Stomach (tissue), 9 donors: ENCODE results near the gene TTYH3. TPM values are rescaled to one million over a fixed set of nuclear protein-coding genes. Genes with fewer than 3 reads are reported as not detected.

ENCODE experiments used
- DNase-seq, 2 donors: peaks; one replicate each; pipeline versions ENCODE4 v3.0.0 to v3.0.0-alpha.2; 2013 to 2019
- H3K27ac ChIP-seq, 5 donors: fragments of 200-600 bp in 4 of 5; sonication (generic) in 4 of 5; one replicate each; pipeline ENCODE4 v1.5.1; 2013 to 2019; ENCODE audit warnings: mild to moderate bottlenecking in 1 of 5, moderate library complexity in 1 of 5
- H3K27me3 ChIP-seq, 3 donors: fragments of 200-600 bp; sonication (generic); one replicate each; pipeline ENCODE4 v1.5.1; 2017 to 2019; ENCODE audit warnings: mixed run types in 1 of 3
- H3K36me3 ChIP-seq, 4 donors: fragments of 200-600 bp; sonication (generic); 1 replicate in 3 of 4; 2 replicates in 1 of 4; pipeline ENCODE4 v1.5.1; 2016 to 2019
- H3K4me1 ChIP-seq, 4 donors: fragments of 200-600 bp; sonication (generic); one replicate each; pipeline ENCODE4 v1.5.1; 2016 to 2019
- H3K4me3 ChIP-seq, 4 donors: fragments of 200-600 bp; sonication (generic) in 3 of 4; one replicate each; pipeline ENCODE4 v1.5.1; 2016 to 2019; ENCODE audit warnings: mild to moderate bottlenecking in 1 of 4
- H3K9me3 ChIP-seq, 4 donors: fragments of 200-600 bp; sonication (generic); one replicate each; pipeline ENCODE4 v1.5.1; 2016 to 2019
- CTCF ChIP-seq, 7 experiments: fragments of 450-650 bp in 4 of 7; fragments of 200-600 bp in 3 of 7; sonication (generic) in 3 of 7; IDR thresholded peaks; one replicate each; pipeline ENCODE4 v1.5.1; 2016 to 2019; ENCODE audit warnings: antibody characterized with exemption in 7 of 7, control low read depth in 2 of 7, mild to moderate bottlenecking in 1 of 7
- EP300 ChIP-seq: sonication (generic); formaldehyde crosslinking; IDR thresholded peaks from one replicate; pipeline ENCODE4 v1.6.1; 2017; ENCODE audit warnings: antibody characterized with exemption
- POLR2A ChIP-seq, 4 donors: fragments of 450-650 bp; IDR thresholded peaks; one replicate each; pipeline ENCODE4 v1.6.1; 2016; ENCODE audit warnings: antibody characterized with exemption in 4 of 4, control low read depth in 2 of 4, mild to moderate bottlenecking in 1 of 4, moderate library complexity in 1 of 4
- POLR2AphosphoS5 ChIP-seq, 3 donors: sonication (generic); formaldehyde crosslinking; IDR thresholded peaks; one replicate each; pipeline ENCODE4 v1.6.1; 2016; ENCODE audit warnings: antibody characterized with exemption in 3 of 3
- WGBS, 5 donors: extraction: QIAGEN DNeasy Blood & Tissue Kit in 3 of 5; methylation state at CpG; one replicate each; pipeline versions ENCODE4 v1.1.5 to v1.1.7; 2013 to 2018; 5-methylcytosine and 5-hydroxymethylcytosine counted together
- intact Hi-C: fragments of 100-400 bp; cut with DNase I; formaldehyde crosslinking; loops from one replicate; pipeline ENCODE4 v1.15.1; 2023; ENCODE audit warnings: low total_unique reads
- polyA plus RNA-seq, 3 donors: library from polyadenylated mRNA; stranded (reverse); fragments of 200-250 nt; gene quantifications; one replicate each; pipeline ENCODE4 v1.2.3, GENCODE V29; 2013
- total RNA-seq, 5 donors: library from RNA; depleted of rRNA; stranded (reverse); fragments of >200 nt; gene quantifications; one replicate each; pipeline versions ENCODE4 v1.1.0 to v1.2.3, GENCODE V29; 2014 to 2016
- donor health status: healthy with polysubstance abuse.
- donor health status: Bipolar disorder and iron deficiency.
- donor health status: healthy.

Gene TTYH3
- total and polyA plus RNA-seq, 8 donors, result 4.1 to 79.1 (median 16.2) TPM

DNA sequence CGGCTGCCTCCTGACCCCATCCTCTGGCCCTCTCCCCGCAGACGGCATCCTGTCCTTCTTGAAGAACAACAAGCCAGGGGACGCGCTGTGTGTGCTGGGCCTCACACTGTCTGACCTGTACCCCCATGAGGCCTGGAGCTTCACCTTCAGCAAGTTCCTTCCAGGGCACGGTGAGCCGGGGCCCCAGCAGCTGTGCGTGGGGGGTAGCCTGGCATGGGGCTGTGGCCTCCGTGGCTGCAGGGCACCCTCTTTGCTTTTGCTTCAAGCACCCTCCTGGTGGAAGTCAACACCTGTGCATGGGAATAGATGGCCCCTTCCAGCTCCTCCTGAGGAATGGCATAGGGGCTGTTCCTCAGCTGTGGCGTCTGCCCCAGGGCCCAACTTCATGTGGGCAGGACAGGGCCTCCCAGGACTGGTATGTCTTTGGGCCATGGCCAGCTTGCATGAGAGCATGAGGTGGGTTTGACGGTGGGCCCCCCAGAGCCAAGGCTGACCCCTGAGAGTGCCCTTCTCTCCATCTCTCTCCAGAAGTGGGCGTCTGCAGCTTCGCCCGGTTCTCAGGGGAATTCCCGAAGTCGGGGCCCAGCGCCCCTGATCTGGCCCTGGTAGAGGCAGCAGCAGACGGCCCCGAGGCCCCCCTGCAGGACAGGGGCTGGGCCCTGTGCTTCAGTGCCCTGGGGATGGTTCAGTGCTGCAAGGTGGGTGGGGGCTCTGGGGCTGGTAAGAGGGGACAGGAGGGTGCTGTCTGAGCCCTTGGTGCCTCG lies 76.9 kb downstream of the TTYH3 start:
- WGBS, 5 donors, result 88 to 95% (median 88%) methylated on average over 5 to 20 of the region's 20 CpGs
- Histone ChIP-seq H3K4me3 (no peak overlapping the region), H3K9me3 (no peaks in the 10 kb centered on the region), H3K27me3 (no peaks in the 10 kb centered on the region), H3K36me3 (no peaks in the 10 kb centered on the region), H3K27ac (no peak overlapping the region), H3K4me1 (peaks cover 7 to 23% (median 14%) of the 10 kb centered on the region in 4 donors)
- TF ChIP-seq POLR2A (IDR thresholded peaks at IDR 0.05) (no peak), POLR2AphosphoS5 (IDR thresholded peaks at IDR 0.05) (no peak), EP300 (no peak), CTCF (IDR thresholded peaks at IDR 0.05) (no peak)
- intact Hi-C loops, result no loop called here
- no peak for DNase-seq

- H3K27ac ChIP-seq, result no peak overlapping the region
- WGBS, 5 donors, result 21 to 34% (median 30%) methylated on average over 13 to 35 of the region's 35 CpGs
- H3K36me3 ChIP-seq, result no peaks in the 10 kb centered on the region
- no peaks in the 10 kb centered on the region for H3K27me3 ChIP-seq
- peak overlapping the region in 3 of 4 donors; percentile 21 to 40 (median 24) for H3K4me3 ChIP-seq
- peak; percentile 82 to 92 for DNase-seq
- no peak for TF ChIP-seq EP300
- TF ChIP-seq POLR2AphosphoS5 (IDR thresholded peaks at IDR 0.05), result peak in 1 of 3 donors; percentile 19
- TF ChIP-seq CTCF (IDR thresholded peaks at IDR 0.05), result peak in 5 of 7 experiments; percentile 72 to 86 (median 76)
- TF ChIP-seq POLR2A (IDR thresholded peaks at IDR 0.05), result no peak
- H3K4me1 ChIP-seq, result peaks cover 7 to 23% (median 14%) of the 10 kb centered on the region in 4 donors
- H3K9me3 ChIP-seq, result no peaks in the 10 kb centered on the region
- intact Hi-C loops, result no loop called here
Observed at GRCh38 chr7:2709553-2710285, 77.9 kb downstream of the TTYH3 start.

- Histone ChIP-seq H3K9me3 (no peaks in the 10 kb centered on the region), H3K4me1 (peaks cover 7 to 23% (median 14%) of the 10 kb centered on the region in 4 donors), H3K4me3 (peak overlapping the region in 3 of 4 donors; percentile 21 to 40 (median 24)), H3K27ac (no peak overlapping the region), H3K27me3 (no peaks in the 10 kb centered on the region), H3K36me3 (no peaks in the 10 kb centered on the region)
- intact Hi-C loops, result no loop called here
- no peak for DNase-seq
- WGBS, 5 donors, result 68 to 82% (median 71%) methylated on average over 11 of the region's 11 CpGs
- no peak for TF ChIP-seq POLR2AphosphoS5 (IDR thresholded peaks at IDR 0.05)
- no peak for TF ChIP-seq POLR2A (IDR thresholded peaks at IDR 0.05)
- no peak for TF ChIP-seq EP300
- TF ChIP-seq CTCF (IDR thresholded peaks at IDR 0.05), result no peak
Observed at GRCh38 chr7:2710286-2710655, 78.5 kb downstream of the TTYH3 start.

GRCh38 chr7:2710901-2711551 lies 79.2 kb downstream of the TTYH3 start:
- 37 to 69% (median 46%) methylated on average over 4 of the region's 4 CpGs for WGBS, 5 donors
- no peaks in the 10 kb centered on the region for H3K27me3 ChIP-seq
- DNase-seq, result no peak
- no peaks in the 10 kb centered on the region for H3K36me3 ChIP-seq
- H3K4me1 ChIP-seq, result peaks cover 12 to 28% (median 17%) of the 10 kb centered on the region in 4 donors
- TF ChIP-seq EP300 (no peak), POLR2A (IDR thresholded peaks at IDR 0.05) (no peak), CTCF (IDR thresholded peaks at IDR 0.05) (no peak), POLR2AphosphoS5 (IDR thresholded peaks at IDR 0.05) (no peak)
- no peaks in the 10 kb centered on the region for H3K9me3 ChIP-seq
- H3K4me3 ChIP-seq, result no peak overlapping the region
- no peak overlapping the region for H3K27ac ChIP-seq
- intact Hi-C loops, result no loop called here
